Stimulated activated CD8-positive, alpha-beta memory T cell treated with anti-CD3 and anti-CD28 coated beads, Interleukin-7, amount 100 ng/mL, for 24 hours (primary cell): Measurements from ENCODE around the gene SIGLEC1.

Experiments
- DNase-seq: peaks from one replicate; pipeline ENCODE4 v3.0.0-alpha.2; 2020; ENCODE audit warnings: low read depth

Gene SIGLEC1

GRCh38 chr20:3744806-3745685 lies 32.6 kb upstream of the SIGLEC1 start:
- peak; percentile 38 for DNase-seq

DNA sequence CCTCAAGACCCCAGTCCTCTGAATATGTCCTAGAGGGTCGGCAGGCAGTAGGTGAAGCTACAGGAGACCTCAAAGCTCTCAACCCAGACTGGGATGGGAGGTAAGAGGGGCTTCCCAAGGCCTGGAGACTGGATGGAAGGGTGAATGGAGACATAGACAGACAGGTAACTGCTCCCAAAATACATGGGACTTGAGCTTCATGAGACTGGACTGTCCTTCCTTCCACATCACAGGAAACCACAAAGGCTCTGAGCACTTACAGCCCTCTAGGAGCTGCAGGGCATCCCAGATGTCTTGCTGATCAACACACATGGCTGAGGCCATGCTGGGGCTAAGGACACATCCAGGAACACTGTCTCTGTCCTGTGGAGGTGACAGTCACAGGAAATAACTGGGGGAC lies 31.6 kb upstream of the SIGLEC1 start:
- DNase-seq, result no peak

DNA sequence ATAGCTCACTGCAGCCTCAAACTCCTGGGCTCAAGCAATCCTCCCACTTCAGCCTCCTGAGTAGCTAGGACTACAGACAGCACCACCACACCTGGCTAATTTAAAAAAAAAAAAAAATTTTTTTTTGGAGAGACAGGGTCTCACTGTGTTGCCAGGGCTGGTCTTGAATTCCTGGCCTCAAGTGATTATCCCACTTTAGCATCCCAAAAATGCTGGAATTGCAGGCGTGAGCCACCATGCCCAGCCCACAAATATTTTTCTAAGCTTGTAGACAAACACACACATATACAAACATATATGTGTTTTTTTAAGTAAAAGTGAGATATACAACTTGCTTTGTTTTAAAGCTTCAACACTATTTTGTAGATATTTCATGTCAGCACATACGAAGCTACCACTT lies 30.9 kb upstream of the SIGLEC1 start:
- DNase-seq, result no peak

DNA sequence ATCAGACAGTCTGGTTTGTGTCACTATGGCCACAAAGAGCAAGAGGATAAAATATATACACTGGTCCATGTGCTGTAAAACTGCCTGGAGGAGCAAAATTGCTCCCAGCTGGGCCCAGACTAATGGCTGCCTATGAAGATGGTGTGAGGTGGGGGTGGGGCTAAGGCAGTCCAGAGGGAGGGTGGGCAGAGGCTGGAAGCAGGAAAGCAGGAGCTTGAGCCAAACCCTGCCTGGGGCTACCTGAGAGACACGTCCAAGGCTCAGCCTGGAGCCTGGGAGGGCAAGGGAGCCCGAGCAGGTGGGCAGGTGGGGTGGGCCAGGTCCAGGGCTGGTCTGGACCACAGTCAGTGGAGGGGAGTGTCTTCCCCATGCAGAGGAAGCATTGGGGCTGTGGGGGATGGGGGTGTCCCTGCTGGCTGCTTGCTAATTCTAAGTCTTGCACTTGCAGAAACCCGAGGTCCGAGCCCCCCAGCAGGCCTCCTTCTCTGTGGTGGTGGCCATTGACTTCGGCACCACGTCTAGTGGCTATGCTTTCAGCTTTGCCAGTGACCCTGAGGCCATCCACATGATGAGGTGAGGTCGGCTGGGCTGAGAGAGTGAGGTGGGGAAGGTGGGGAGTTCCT lies 29.5 kb upstream of the SIGLEC1 start:
- no peak for DNase-seq

DNA sequence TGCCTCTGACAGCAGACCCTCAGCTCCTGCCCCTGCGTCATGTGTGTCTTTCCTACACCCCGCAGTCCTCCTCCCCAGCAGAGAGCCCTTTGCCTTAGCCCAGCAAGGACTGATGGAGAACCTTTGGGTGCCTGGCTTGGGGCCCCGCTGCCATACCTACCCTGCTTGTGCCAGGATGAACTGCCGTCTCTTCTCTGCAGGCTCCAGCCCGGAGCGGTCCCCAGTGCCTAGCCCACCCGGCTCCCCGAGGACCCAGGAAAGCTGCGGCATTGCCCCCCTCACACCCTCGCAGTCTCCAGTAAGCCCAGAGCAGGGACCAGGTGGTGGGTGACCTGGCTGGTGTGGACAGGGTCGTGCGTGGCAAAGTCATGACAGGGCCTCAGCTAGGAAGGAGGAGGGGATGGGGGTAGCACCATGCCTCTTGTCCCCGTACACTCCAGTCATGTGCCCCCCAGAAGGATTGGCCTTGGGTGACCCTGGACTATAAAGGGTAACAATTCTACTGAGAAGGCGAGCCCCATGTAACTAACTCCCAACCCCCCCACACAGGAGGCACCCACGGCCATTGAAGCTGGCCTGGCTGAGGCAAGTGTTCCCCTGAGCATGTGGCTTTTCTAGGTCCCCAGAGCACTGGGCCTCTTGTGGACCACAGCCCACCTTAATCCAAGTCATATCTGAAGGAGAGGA lies 28.4 kb upstream of the SIGLEC1 start:
- no peak for DNase-seq

GRCh38 chr20:3739926-3740451 lies 27.6 kb upstream of the SIGLEC1 start:
- no peak for DNase-seq

GRCh38 chr20:3739054-3739925 lies 26.9 kb upstream of the SIGLEC1 start:
- DNase-seq, result no peak

- DNase-seq, result no peak
Observed at GRCh38 chr20:3738111-3739053, 26.0 kb upstream of the SIGLEC1 start.

GRCh38 chr20:3735768-3736167 lies 23.4 kb upstream of the SIGLEC1 start:
- no peak for DNase-seq

- DNase-seq, result no peak
Observed at GRCh38 chr20:3734111-3734843, 21.9 kb upstream of the SIGLEC1 start.

DNA sequence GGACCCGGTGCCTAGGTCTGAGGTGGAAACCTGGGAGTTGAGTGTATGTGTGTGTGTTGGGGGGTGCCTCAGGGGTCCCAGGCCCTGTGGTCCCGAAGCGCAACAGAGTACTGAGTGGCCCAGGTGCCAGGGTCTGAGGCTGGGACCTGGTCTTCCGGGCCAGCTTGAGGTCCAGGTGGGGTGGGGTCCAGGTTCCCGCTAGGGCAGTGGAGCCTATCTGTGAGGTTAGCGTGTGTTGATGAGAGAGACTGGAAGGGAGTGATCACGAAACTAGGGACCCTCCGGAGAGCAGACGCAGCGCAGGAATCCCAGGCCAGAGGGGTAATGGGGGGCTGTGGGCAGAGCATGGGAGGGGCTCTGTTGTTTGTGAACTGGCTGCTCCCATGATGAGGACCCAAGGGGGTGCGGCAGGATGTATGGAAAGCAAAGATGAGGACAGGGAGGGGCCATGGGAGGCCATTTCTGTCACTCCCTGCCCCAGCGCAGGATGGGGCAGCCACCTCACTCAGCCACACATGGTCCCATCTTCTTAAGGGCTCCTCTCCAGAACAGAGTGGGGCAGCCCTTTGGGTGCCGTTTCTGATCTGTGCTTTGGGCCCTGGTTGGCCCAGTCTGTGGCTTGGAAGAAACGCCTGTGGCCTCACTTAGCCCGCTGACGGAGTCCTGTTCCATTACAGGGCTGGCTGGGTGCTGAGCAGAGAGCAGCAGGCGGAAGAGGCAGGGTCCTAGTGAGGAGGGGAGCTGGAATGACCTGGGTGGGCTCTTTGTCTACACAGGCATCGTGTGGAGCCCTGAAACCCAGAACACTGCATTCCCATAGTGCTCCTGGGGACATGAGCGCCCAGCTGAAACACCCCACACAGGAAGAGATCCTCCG lies 21.0 kb upstream of the SIGLEC1 start:
- DNase-seq, result no peak

DNA sequence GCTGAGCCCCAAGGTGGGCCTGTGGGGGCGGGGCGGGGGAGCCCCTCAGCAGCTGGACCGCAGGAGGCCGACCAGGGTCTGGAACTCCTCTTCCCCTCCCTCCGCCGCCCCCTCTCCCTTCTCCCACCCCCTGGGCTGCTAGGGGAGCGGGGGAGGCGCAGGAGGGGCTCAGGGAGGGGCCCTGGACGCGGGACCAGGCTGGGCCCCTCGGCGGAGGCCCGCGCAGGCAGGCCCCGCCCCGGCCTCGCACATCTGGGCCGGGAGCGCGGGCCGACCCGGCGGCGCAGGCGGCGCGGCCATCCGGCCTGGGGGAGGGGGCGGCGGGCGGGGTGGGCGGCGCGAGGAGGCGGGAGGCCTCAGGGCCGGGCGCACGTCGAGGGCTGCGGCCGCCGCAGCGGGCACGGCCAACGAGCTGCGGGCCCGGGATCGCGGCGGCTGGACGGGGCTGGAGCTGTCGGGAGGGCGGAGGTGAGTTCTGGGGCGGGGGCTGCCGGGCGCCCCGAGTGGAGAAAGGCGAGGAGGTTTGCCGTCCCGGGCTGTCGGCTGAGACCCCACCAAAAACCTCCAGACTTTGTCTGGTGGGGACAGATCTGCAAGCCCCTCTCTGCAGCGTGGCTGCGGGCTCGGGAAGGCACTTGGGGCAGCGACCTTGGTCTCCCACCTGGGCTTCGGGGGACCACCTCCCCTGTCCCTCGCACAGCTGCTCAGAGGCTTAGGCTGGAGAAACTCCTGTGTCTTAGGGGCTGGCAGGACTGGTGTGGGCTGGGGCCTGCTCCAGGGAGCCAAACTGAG lies 20.1 kb upstream of the SIGLEC1 start, which contains the start of gene HSPA12B:
Gene HSPA12B (plus strand): TSS at position 359 of the 792 bp plus-strand sequence. CDS start 5,990 bp downstream, outside the sequence.
- no peak for DNase-seq

DNA sequence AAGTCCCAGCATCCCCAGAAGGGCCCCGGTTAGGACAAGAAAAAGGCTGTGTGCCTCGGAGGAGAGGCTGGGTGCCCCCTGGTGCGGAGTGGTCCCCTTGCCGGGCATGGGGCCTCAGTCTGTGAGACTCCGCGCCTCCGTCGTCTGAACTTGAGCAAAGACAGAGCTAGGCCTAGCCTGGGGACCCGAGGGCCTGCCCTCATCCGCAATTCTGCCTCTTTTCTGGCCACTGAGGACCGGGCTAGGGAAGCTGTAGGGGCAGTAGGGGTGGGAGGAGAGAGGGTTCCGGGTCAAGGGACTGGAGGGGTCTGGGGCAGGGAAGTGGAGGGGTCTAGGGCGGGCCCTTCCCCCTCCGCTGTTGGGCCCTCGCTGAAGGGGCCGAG lies 19.5 kb upstream of the SIGLEC1 start:
- no peak for DNase-seq

DNA sequence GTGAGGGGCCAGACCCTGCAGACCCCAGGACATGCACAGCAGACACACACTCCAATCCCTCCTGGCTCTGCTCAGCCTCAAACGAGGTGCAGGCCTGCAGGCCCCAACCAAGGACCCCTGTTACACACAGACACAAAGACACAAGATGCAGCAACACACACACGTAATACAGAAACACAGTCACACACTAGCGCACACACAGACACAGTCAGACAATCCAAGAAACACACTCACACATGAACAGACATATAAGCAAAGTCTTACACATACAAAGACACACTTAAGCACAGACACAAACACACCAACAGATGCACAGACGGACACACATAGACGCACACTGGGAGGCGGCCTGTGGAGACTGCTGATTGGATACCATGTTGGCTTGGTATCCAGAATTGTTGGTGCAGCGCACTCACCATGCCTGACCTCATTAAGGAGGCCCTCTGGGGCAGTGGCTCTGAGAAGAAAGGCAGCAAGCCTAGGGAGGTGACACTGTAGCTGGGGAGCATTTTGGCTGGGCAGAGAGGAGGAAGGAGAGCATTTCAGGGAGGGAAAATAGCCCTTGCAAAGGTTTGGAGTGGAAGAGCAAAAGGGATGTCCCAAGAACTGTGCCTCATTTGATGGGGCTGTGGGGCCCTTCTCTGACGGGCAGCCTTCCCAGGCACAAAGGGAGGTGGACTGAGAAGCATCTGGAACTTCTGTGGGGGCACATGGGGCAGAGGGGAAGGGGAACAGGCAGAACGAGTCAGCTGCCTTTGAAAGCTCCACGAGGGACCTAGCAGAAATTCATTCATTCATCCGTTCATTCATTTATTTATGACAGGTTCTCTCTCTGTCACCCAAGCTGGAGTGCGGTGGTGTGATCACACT lies 18.6 kb upstream of the SIGLEC1 start:
- DNase-seq, result no peak

DNA sequence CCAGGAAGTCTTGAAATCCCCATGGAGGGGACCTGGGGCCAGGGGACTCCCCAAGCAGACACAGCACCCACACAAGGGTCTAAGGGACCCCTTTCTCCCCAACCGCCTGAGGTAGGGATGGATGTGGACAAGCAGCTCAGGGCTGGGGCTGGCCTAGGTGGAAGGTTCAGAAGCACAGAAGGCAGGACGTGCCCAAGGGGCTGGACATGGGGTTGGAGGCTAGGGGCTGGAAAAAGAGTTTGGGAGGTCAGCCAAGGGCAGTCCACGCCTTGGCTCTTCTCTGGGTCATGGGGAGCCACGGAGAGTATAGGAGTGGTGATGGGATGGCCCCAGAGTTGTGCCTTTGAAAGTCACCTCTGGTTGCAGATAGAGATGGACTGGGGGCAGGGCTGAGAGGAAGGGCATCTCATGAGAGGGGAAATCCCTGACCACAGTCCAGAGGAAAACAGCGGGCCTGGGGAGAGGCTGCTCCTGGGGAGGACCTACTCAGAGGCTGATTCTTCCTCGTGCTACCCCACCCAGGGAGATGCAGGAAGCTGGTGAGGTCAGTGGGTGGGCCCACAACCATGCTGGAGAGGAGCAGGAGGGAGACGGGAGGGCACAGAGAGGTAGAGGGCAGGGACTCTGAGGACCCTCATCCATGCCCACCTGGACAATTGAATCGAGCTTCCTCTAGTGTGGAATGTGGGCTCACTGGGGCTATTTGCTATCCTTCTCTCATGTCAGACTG lies 17.6 kb upstream of the SIGLEC1 start:
- DNase-seq, result no peak

GRCh38 chr20:3729378-3729777 lies 17.0 kb upstream of the SIGLEC1 start:
- DNase-seq, result no peak
